A673 (cell line): Measurements from ENCODE around the gene CNNM4.

ENCODE experiments used
- CTCF ChIP-seq: fragments of 300-800, 200-600 bp; sonication (generic); conservative IDR thresholded peaks from 2 replicates; pipeline ENCODE4 v1.5.1; 2017; ENCODE audit warnings: low read depth, mild to moderate bottlenecking, antibody characterized with exemption, low read length, moderate library complexity, mixed read lengths
- EZH2 ChIP-seq: fragments of 200-600 bp; sonication (generic); IDR thresholded peaks from 2 replicates; pipeline ENCODE4 v1.6.1; 2017; ENCODE audit warnings: borderline replicate concordance, low read depth, mild to moderate bottlenecking, mixed read lengths, antibody characterized with exemption, low read length; ENCODE audit not compliant: poor library complexity, severe bottlenecking

- TF ChIP-seq CTCF: no peak
- no peak for TF ChIP-seq EZH2
These were observed 99.0 kb downstream of the CNNM4 start for GRCh38 chr2:96859681-96860064.
